ENCODE measurements around the gene ZHX3.

DNA sequence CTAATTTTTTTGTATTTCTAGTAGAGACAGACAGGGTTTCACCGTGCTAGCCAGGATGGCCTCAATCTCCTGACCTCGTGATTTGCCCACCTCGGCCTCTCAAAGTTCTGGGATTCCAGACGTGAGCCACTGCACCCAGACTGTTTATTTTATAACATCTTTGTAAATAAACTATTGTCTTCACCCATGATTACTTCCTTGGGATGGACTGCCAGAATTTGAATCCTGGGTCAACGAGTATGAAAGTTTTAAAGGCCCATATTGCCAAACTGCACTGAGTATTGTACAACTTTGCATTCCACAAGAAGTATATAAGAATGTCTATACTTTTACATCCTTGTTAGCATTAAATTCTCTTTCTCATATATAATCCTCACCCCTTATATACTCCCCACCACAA lies 38.6 kb downstream of the ZHX3 start:
- no peak for TF ChIP-seq POLR2A (IDR thresholded peaks at IDR 0.05)
- TF ChIP-seq, protein P1, sequence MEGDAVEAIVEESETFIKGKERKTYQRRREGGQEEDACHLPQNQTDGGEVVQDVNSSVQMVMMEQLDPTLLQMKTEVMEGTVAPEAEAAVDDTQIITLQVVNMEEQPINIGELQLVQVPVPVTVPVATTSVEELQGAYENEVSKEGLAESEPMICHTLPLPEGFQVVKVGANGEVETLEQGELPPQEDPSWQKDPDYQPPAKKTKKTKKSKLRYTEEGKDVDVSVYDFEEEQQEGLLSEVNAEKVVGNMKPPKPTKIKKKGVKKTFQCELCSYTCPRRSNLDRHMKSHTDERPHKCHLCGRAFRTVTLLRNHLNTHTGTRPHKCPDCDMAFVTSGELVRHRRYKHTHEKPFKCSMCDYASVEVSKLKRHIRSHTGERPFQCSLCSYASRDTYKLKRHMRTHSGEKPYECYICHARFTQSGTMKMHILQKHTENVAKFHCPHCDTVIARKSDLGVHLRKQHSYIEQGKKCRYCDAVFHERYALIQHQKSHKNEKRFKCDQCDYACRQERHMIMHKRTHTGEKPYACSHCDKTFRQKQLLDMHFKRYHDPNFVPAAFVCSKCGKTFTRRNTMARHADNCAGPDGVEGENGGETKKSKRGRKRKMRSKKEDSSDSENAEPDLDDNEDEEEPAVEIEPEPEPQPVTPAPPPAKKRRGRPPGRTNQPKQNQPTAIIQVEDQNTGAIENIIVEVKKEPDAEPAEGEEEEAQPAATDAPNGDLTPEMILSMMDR (IDR thresholded peaks at IDR 0.05) = no peak
